PC-3 (cell line): ENCODE results near the gene COL25A1. TPM values are rescaled to one million over a fixed set of nuclear protein-coding genes. Genes with fewer than 3 reads are reported as not detected.

Experiments
- ATAC-seq: fragments of 200-7000 bp; cut with Tn5 transposase; 2 replicates; pipeline ENCODE4 v1.9.1; 2020; ENCODE audit warnings: mild to moderate bottlenecking, moderate library complexity
- BruUV-seq: library from RNA; stranded (reverse); fragments of 400-500 nt; replicated peaks from 2 replicates; lab custom pipeline; 2021; lab: Mats Ljungman, UMichigan
- CTCF ChIA-PET: fragments of 300-600 bp; sonication (Branson Sonifier 250); formaldehyde crosslinking; loops from one replicate; lab custom pipeline; 2022; ENCODE audit warnings: antibody characterized with exemption; lab: Charles Lee
- POLR2A ChIA-PET: fragments of 300-600 bp; sonication (Branson Sonifier 250); formaldehyde crosslinking; loops from one replicate; lab custom pipeline; 2022; ENCODE audit warnings: antibody characterized with exemption; ENCODE audit not compliant: unreplicated experiment; lab: Charles Lee
- DNase-seq: peaks from one replicate; pipeline ENCODE4 v3.0.0-alpha.2; 2015
- H2AFZ ChIP-seq: fragments of 300-600 bp; sonication (generic); 2 replicates; pipeline ENCODE4 v1.6.0; 2016; ENCODE audit warnings: antibody characterized with exemption, low read length
- H3F3A ChIP-seq: fragments of 300-600 bp; sonication (generic); one replicate; pipeline ENCODE4 v1.6.0; 2017; ENCODE audit warnings: antibody characterized with exemption, low read length, control low read depth, mild to moderate bottlenecking; ENCODE audit not compliant: unreplicated experiment
- H3K27ac ChIP-seq: fragments of 300-600 bp; sonication (generic); 2 replicates; pipeline ENCODE4 v1.5.1; 2016; ENCODE audit warnings: mild to moderate bottlenecking, low read length
- H3K27me3 ChIP-seq: fragments of 300-600 bp; sonication (generic); 2 replicates; pipeline ENCODE4 v1.6.1; 2016; ENCODE audit warnings: low read length, mixed read lengths
- H3K36me3 ChIP-seq: fragments of 300-600 bp; sonication (generic); 2 replicates; pipeline ENCODE4 v1.6.1; 2016; ENCODE audit warnings: low read depth, mixed run types, low read length, mixed read lengths
- H3K4me1 ChIP-seq: fragments of 300-600 bp; sonication (generic); 2 replicates; pipeline ENCODE4 v1.5.1; 2016; ENCODE audit warnings: low read length; ENCODE audit not compliant: insufficient read depth
- H3K4me2 ChIP-seq: fragments of 300-600 bp; sonication (generic); 2 replicates; pipeline ENCODE4 v1.6.0; 2016; ENCODE audit warnings: low read length
- H3K4me3 ChIP-seq: fragments of 300-600 bp; sonication (generic); 2 replicates; pipeline ENCODE4 v1.5.1; 2016; ENCODE audit warnings: mild to moderate bottlenecking, low read length, mixed read lengths
- H3K79me2 ChIP-seq: fragments of 300-600 bp; sonication (generic); 2 replicates; pipeline ENCODE4 v1.6.1; 2017; ENCODE audit warnings: low read length, mixed read lengths
- H3K9ac ChIP-seq: fragments of 300-600 bp; sonication (generic); 2 replicates; pipeline ENCODE4 v1.6.0; 2016; ENCODE audit warnings: mild to moderate bottlenecking, low read length
- H3K9me2 ChIP-seq: fragments of 300-600 bp; sonication (generic); replicated peaks from 2 replicates; pipeline ENCODE4 v1.6.1; 2016; ENCODE audit warnings: mixed run types, low read length, mixed read lengths
- H3K9me3 ChIP-seq: fragments of 300-600 bp; sonication (generic); 2 replicates; pipeline ENCODE4 v1.6.1; 2016; ENCODE audit warnings: low read length, mixed read lengths
- H4K20me1 ChIP-seq: fragments of 300-600 bp; sonication (generic); 2 replicates; pipeline ENCODE4 v1.6.1; 2016; ENCODE audit warnings: low read length, mixed read lengths
- CTCF ChIP-seq: fragments of 300-600 bp; sonication (generic); conservative IDR thresholded peaks from 2 replicates; pipeline ENCODE4 v1.5.1; 2017; ENCODE audit warnings: antibody characterized with exemption, low read depth, mild to moderate bottlenecking, low read length
- EZH2 ChIP-seq: fragments of 300-600 bp; sonication (generic); IDR thresholded peaks from one replicate; pipeline ENCODE4 v1.6.1; 2017; ENCODE audit warnings: antibody characterized with exemption, mild to moderate bottlenecking, low read length; ENCODE audit not compliant: unreplicated experiment
- EZH2phosphoT487 ChIP-seq: fragments of 300-600 bp; sonication (generic); IDR thresholded peaks from 2 replicates; pipeline ENCODE4 v1.6.1; 2018; ENCODE audit warnings: mild to moderate bottlenecking, antibody characterized with exemption, low read length, borderline replicate concordance
- intact Hi-C: fragments of 100-400 bp; cut with micrococcal nuclease; formaldehyde crosslinking; loops from 2 replicates; pipeline ENCODE4 v1.9.0; 2023
- total RNA-seq: library from RNA; depleted of rRNA; stranded (reverse); fragments of >200 nt; gene quantifications from 2 replicates; pipeline ENCODE4 v1.2.3, GENCODE V29; 2014

The COL25A1 gene
- total RNA-seq, 1 experiment from 2014 or later: not detected

GRCh38 chr4:108852691-108853090 is 449.8 kb downstream of the COL25A1 start:
- no peak overlapping the region for H2AFZ ChIP-seq
- ChIA-PET POLR2A (no interaction called here), CTCF (no interaction called here)
- H3K27me3 ChIP-seq: no peaks in the 10 kb centered on the region
- peaks cover 20% of the 10 kb centered on the region for H3K4me1 ChIP-seq
- intact Hi-C loops: no loop called here
- H3K79me2 ChIP-seq: no peaks in the 10 kb centered on the region
- BruUV-seq: no TSS peak
- H3K9me2 ChIP-seq: no peaks in the 10 kb centered on the region
- no peak overlapping the region for H3K9ac ChIP-seq
- no peak overlapping the region for H3K4me3 ChIP-seq
- ATAC-seq: no peak
- no peaks in the 10 kb centered on the region for H4K20me1 ChIP-seq
- no peak overlapping the region for H3K4me2 ChIP-seq
- no peaks in the 10 kb centered on the region for H3K36me3 ChIP-seq
- H3F3A ChIP-seq: no peaks in the 10 kb centered on the region
- H3K9me3 ChIP-seq: no peaks in the 10 kb centered on the region
- H3K27ac ChIP-seq: no peak overlapping the region
- TF ChIP-seq EZH2 (no peak), EZH2phosphoT487 (no peak), CTCF (no peak)
- no peak for DNase-seq

GRCh38 chr4:108851366-108851765 is 451.1 kb downstream of the COL25A1 start:
- TF ChIP-seq CTCF: no peak
- TF ChIP-seq EZH2: no peak
- TF ChIP-seq EZH2phosphoT487: no peak
- H3K4me2 ChIP-seq: no peak overlapping the region
- ChIA-PET CTCF (no interaction called here), POLR2A (no interaction called here)
- no peaks in the 10 kb centered on the region for H3K9me2 ChIP-seq
- H3K36me3 ChIP-seq: no peaks in the 10 kb centered on the region
- no peak overlapping the region for H3K4me3 ChIP-seq
- H3K27ac ChIP-seq: no peak overlapping the region
- H3K9ac ChIP-seq: no peak overlapping the region
- no peak overlapping the region for H2AFZ ChIP-seq
- no peak for DNase-seq
- ATAC-seq: no peak
- no peaks in the 10 kb centered on the region for H3K79me2 ChIP-seq
- H3K4me1 ChIP-seq: peaks cover 20% of the 10 kb centered on the region
- no peaks in the 10 kb centered on the region for H3K9me3 ChIP-seq
- H3F3A ChIP-seq: no peaks in the 10 kb centered on the region
- intact Hi-C loops: no loop called here
- no peaks in the 10 kb centered on the region for H4K20me1 ChIP-seq
- H3K27me3 ChIP-seq: no peaks in the 10 kb centered on the region
- BruUV-seq: no TSS peak

- Histone ChIP-seq H3K27me3 (peaks cover 5% of the 10 kb centered on the region; the same call in 1 of the 2 replicates), H3F3A (no peaks in the 10 kb centered on the region), H3K9me3 (no peaks in the 10 kb centered on the region), H4K20me1 (no peaks in the 10 kb centered on the region), H2AFZ (no peak overlapping the region), H3K9ac (no peak overlapping the region), H3K79me2 (no peaks in the 10 kb centered on the region), H3K4me2 (peak overlapping the region; percentile 41), H3K4me3 (no peak overlapping the region), H3K27ac (peak overlapping the region; percentile 59), H3K9me2 (no peaks in the 10 kb centered on the region), H3K36me3 (no peaks in the 10 kb centered on the region), H3K4me1 (peaks cover 20% of the 10 kb centered on the region)
- intact Hi-C loops: no loop called here
- CTCF ChIA-PET: no interaction called here
- no TSS peak for BruUV-seq
- DNase-seq (no peak), ATAC-seq (no peak)
- TF ChIP-seq EZH2 (no peak), CTCF (no peak), EZH2phosphoT487 (no peak)
- POLR2A ChIA-PET: no interaction called here
Observed at GRCh38 chr4:108850219-108850649, 452.2 kb downstream of the COL25A1 start.
